WI38 (cell line): Measurements from ENCODE around the gene CYTL1.

Experiments
- H3K4me3 ChIP-seq: 2 replicates; pipeline ENCODE4 v1.5.1; 2011; ENCODE audit warnings: low read depth, mild to moderate bottlenecking, control low read depth, low read length
- TF ChIP-seq, protein P1 (sequence below): IDR thresholded peaks from 2 replicates; pipeline ENCODE4 v1.5.1; 2012; ENCODE audit warnings: low read depth, mild to moderate bottlenecking, control low read depth, low read length

CYTL1 gene

DNA sequence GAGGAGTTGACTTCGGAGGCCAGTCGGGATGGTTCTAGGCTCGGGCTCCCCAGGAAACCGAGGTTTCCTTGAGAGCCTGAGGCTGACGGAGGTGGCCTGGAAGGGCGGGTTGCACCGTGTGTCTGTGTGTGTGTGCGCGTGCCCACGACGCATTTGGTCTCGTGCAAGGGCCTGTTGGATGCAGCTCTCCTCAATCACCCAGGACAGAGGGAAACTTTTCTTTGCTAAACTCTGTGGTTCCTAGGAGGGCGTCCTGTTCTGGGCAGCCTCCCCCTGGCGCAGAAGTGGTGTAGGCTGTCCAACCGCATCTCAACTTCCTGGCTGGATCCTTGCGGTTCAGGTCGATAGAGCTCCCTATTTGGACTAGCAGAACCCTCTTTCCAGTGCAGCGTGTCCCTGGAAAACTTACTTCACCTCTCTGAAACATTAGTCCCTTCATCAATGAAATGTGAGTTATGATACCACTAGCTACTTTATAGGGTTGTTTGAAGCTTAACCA lies 33.0 kb upstream of the CYTL1 start:
- TF ChIP-seq, protein P1, sequence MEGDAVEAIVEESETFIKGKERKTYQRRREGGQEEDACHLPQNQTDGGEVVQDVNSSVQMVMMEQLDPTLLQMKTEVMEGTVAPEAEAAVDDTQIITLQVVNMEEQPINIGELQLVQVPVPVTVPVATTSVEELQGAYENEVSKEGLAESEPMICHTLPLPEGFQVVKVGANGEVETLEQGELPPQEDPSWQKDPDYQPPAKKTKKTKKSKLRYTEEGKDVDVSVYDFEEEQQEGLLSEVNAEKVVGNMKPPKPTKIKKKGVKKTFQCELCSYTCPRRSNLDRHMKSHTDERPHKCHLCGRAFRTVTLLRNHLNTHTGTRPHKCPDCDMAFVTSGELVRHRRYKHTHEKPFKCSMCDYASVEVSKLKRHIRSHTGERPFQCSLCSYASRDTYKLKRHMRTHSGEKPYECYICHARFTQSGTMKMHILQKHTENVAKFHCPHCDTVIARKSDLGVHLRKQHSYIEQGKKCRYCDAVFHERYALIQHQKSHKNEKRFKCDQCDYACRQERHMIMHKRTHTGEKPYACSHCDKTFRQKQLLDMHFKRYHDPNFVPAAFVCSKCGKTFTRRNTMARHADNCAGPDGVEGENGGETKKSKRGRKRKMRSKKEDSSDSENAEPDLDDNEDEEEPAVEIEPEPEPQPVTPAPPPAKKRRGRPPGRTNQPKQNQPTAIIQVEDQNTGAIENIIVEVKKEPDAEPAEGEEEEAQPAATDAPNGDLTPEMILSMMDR = no peak

DNA sequence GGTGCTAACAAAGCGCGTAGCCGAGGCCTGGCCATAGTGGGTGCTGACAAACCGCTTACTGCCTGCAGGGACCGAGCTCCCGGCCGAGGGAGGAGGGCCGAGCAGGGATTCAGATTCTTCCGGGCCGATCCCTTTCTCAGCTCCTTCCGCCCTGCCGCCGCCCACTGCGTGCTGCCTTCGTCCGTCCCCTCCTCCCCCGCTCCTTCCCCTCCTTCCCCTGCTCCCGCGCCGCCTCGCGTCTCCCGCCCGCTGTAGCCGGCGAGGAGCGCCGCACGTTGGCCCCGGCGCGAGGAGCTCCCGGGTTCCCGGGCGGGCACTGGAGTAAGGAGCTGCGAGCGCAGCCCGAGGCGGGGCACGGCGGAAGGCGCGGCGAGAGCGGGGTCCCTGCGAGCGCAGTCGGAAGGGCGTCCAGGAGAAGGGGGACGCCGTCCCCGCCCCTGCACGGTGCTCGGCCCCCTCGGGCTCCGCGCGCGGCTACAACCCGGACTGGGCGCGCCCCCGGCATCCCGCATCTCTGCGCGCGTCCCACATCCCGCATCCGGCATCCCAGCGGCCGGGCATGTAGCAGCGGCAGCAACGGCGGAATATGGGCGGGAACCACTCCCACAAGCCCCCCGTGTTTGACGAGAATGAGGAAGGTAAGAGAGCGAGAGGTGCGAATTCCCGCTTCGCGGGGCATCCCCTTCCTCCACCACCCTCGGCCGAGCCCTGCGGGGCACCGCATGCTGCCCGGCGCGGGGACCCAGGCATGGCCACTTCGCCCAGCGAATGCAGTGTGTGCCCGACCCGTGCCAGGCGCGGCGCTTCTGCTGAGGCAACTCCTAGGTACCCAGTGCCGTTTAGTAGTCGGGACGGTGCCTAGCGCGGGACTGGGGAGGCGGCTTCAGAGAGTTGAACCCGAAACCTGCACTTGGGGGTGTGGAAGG lies 32.3 kb upstream of the CYTL1 start, which contains the start of gene STK32B:
Gene STK32B (plus strand): TSS at position 203 of the 926 bp plus-strand sequence.
- TF ChIP-seq, protein P1 = no peak; the same call in 1 of the 2 replicates
- H3K4me3 ChIP-seq = peak within 1 kb of the TSS; percentile 84

More for the DNA sequence above, 33.0 kb upstream of the CYTL1 start:
- H3K4me3 ChIP-seq = peak overlapping the region; percentile 84

DNA sequence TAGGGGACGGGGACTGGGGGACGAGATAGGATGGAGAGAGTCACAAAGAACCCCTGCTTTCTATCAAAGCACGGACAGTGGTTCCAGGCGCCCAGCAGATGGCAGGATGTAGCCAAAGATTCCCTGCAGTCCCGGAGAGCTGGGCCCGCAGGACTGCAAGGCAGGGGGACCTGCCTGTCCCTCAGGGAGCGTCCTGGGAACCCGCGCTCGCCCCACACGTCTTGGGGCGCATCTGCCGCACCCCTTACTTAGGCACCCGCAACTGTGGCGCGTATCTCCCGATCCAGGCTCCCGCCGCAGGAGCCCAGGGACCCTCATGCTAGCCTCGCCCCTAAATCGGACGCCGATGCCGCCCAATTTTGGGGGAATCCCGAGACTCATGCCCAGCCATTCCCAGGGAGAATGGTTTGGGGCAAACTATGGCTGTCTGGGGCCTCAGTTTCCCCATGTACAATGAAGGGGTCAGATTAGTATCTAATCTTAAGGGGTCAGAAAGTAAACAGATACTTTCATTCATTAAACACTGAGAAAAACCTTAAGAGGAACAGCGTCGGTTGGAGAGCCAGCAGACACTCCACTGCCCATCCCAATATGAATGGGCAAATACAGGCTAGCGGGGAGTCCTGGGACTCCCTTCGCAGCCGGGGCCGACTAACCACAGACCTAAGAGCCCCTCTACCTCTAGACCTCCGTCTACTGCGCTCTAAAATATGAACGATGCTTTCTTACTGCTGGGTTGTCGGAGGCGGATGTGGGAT lies 31.4 kb upstream of the CYTL1 start:
- H3K4me3 ChIP-seq = peak overlapping the region; percentile 84
- TF ChIP-seq, protein P1 = peak; percentile 74

DNA sequence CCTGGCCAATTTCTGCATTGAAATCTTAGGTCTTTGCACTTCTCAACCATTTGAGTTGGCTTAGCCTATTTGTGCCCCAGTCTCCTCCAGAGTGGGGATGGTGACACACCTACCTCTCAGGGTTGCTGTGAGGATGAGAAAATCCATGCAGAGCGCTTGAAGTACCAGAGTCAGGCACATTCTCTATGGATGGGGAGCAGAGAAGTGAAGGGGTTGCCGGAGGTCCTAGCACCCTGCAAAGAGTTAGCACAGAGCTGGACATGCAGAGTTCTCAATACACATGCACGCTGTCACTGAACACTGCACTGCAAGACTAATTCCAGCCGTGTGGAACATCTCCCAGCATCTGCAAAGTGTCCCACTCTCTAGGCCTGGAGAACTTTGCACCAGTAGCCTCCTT lies 29.5 kb upstream of the CYTL1 start:
- H3K4me3 ChIP-seq = no peak overlapping the region
- TF ChIP-seq, protein P1 = no peak

DNA sequence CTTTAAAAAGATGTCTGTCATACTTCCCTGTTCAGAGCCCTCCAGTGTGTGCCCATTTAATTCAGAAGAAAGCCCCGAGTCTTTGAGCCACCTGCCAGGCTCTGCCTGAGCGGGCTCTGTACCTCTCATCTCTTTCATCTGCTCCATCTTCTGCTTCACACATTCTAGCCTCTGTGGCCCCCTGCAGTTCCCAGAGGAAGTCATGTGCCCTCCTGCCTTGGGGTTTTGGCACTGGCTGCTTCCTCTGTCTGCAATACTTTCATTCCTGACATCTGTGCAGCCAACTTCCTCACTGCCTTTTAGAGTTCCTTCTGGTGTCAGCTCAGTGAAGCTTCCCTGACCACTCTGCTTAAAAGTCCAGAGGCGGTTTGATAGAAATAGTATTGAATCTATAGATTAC lies 25.8 kb upstream of the CYTL1 start:
- no peak overlapping the region for H3K4me3 ChIP-seq
- TF ChIP-seq, protein P1 = no peak

DNA sequence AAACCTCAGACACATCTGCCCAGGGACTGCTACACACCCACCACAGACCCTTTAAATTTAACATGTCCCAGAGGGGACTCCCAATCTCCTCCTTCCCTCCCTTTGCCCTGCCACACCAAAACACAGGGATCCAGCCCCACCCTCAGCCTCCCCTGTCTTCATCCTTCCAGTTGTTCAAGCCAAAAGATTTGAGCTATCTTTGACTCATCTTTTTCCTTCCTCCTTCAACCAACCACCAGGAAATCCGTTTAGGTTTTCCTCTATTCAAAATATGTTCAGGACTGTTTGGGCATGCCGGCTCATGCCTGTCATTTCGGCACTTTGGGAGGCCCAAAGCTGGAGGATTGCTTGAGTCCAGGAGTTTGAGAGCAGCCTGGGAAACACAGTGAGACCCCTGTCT lies 25.1 kb upstream of the CYTL1 start:
- no peak overlapping the region for H3K4me3 ChIP-seq
- TF ChIP-seq, protein P1 = no peak
